C4-2B (cell line): ENCODE measurements around the gene TAOK3.

Source experiments
- CTCF ChIP-seq: fragments of 450-650 bp; conservative IDR thresholded peaks from 2 replicates; pipeline ENCODE4 v1.5.1; 2017; ENCODE audit warnings: mild to moderate bottlenecking
- ZFX ChIP-seq: fragments of 450-650 bp; IDR thresholded peaks from 2 replicates; pipeline ENCODE4 v1.6.1; 2017

- TF ChIP-seq ZFX: no peak
- TF ChIP-seq CTCF: no peak
Observed at GRCh38 chr12:118127867-118128266, 244.8 kb downstream of the TAOK3 start.
